Body of pancreas (tissue), 4 donors: Measurements from ENCODE around the gene DCDC2B.

Source experiments
- CTCF ChIP-seq, 7 experiments: fragments of 450-650 bp in 4 of 7; fragments of 200-600 bp in 3 of 7; sonication (generic) in 3 of 7; IDR thresholded peaks; one replicate each; pipeline ENCODE4 v1.5.1; 2016 to 2019; ENCODE audit warnings: antibody characterized with exemption in 7 of 7
- POLR2A ChIP-seq, 3 donors: fragments of 450-650 bp; IDR thresholded peaks; one replicate each; pipeline ENCODE4 v1.6.1; 2016; ENCODE audit warnings: antibody characterized with exemption in 3 of 3, mild to moderate bottlenecking in 2 of 3

GRCh38 chr1:32159189-32159588 is 49.7 kb upstream of the DCDC2B start:
- TF ChIP-seq CTCF (IDR thresholded peaks at IDR 0.05) (no peak), POLR2A (IDR thresholded peaks at IDR 0.05) (no peak)
